H1 (cell line): ENCODE data around the gene ZP2. TPM values are rescaled to one million over a fixed set of nuclear protein-coding genes. Genes with fewer than 3 reads are reported as not detected.

Experiments used
- CBX8 ChIP-seq: fragments of 300-800, 300-1000 bp; sonication (generic); IDR thresholded peaks from 2 replicates; pipeline ENCODE4 v1.7.1; 2016; ENCODE audit warnings: low read depth, low read length, borderline replicate concordance
- CHD7 ChIP-seq: fragments of 300-600 bp; sonication (generic); IDR thresholded peaks from 2 replicates; pipeline ENCODE4 v1.7.1; 2012; ENCODE audit warnings: low read length, moderate library complexity, mild to moderate bottlenecking, inconsistent platforms; ENCODE audit not compliant: insufficient replicate concordance
- EZH2 ChIP-seq: fragments of 200-600 bp; sonication (generic); IDR thresholded peaks from 2 replicates; pipeline ENCODE4 v1.7.1; 2012; ENCODE audit warnings: low read depth, mild to moderate bottlenecking, moderate library complexity, low read length, inconsistent platforms; ENCODE audit not compliant: severe bottlenecking
- USF2 ChIP-seq: IDR thresholded peaks from 2 replicates; pipeline ENCODE4 v1.6.1; 2011; ENCODE audit warnings: low read length, improper control_type of control experiment
- polyA plus RNA-seq, 7 experiments: library from polyadenylated mRNA; depleted of rRNA in 3 of 7; stranded (reverse) in 5 of 7; unstranded in 2 of 7; fragments of >200 nt in 5 of 7; fragments of 200-250 nt in 2 of 7; gene quantifications; 1 replicate in 5 of 7; 2 replicates in 1 of 7; 4 replicates in 1 of 7; pipeline versions ENCODE4 v1.2.1 to v1.2.3, GENCODE V29; 2011 to 2013; ENCODE audit warnings: missing spikeins in 2 of 7, mixed read lengths in 2 of 7
- total RNA-seq: library from RNA; stranded (reverse); fragmentation: NEBNext Ultra II Directional; extraction: Animal tissue kit (Norgen Biotek cat#: 25700); gene quantifications from 2 replicates; pipeline ENCODE4 v1.2.1, GENCODE V29; 2021

ZP2 gene
- total and polyA plus RNA-seq, 2 of the 8 experiments (the other 6 are each of a cell fraction or from before 2014, with no cell fraction given) = not detected

GRCh38 chr16:21167929-21168602, 43.3 kb downstream of the ZP2 start (continued):
- no peak for TF ChIP-seq CBX8
- no peak for TF ChIP-seq EZH2
- no peak for TF ChIP-seq CHD7
- TF ChIP-seq USF2 = no peak
